GM12874 (cell line): ENCODE results near the gene ANKRD60.

ENCODE experiments used
- CTCF ChIP-seq: IDR thresholded peaks from 2 replicates; pipeline ENCODE4 v1.5.1; 2011; ENCODE audit warnings: low read depth, mild to moderate bottlenecking, control low read depth, low read length, moderate library complexity; ENCODE audit not compliant: insufficient read depth

The ANKRD60 gene

GRCh38 chr20:58236612-58237317 lies 8.3 kb upstream of the ANKRD60 start:
- peak; percentile 92 for TF ChIP-seq CTCF

- no peak for TF ChIP-seq CTCF
Observed at GRCh38 chr20:58235010-58235409, 6.6 kb upstream of the ANKRD60 start.

GRCh38 chr20:58233881-58234528 lies 5.6 kb upstream of the ANKRD60 start:
- TF ChIP-seq CTCF: peak; percentile 82

DNA sequence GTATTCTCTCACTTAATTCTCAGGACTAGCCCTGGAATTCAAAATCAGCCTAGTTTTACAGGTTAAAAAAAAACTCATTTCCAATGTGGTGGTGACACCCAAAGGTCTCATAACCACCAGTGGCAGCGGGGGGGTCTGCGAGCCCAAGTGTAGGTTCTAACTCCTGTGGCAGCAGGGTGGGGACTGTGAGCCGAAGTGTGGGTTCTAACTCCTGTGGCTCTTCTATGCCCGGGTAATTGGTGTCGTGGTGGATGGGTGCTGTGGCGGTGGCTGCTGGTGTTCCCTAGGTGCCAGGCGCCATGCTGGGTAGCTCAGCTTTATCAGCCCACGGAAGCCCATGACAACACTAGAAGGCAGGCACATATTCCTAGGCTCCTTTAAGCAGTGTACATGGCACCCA lies 4.9 kb upstream of the ANKRD60 start:
- no peak for TF ChIP-seq CTCF

DNA sequence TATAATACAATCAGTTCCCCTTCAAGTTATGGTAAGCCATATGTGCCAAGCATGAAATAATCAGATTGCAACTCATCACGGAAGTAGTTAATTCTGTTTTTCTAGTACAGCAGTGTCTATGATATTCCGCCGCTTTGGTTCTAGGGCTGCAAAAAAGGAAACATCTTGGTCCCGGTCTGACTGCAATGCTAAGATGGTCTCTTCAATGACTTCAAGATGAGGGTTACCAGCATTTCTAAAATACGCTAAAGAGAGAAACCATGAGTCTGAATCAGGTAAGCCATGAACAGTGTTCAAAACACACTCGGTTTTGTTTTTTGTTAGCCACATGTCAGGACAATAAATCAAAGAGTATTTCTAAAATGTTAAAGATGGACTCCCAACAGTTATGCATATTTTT lies 3.2 kb upstream of the ANKRD60 start:
- no peak for TF ChIP-seq CTCF

DNA sequence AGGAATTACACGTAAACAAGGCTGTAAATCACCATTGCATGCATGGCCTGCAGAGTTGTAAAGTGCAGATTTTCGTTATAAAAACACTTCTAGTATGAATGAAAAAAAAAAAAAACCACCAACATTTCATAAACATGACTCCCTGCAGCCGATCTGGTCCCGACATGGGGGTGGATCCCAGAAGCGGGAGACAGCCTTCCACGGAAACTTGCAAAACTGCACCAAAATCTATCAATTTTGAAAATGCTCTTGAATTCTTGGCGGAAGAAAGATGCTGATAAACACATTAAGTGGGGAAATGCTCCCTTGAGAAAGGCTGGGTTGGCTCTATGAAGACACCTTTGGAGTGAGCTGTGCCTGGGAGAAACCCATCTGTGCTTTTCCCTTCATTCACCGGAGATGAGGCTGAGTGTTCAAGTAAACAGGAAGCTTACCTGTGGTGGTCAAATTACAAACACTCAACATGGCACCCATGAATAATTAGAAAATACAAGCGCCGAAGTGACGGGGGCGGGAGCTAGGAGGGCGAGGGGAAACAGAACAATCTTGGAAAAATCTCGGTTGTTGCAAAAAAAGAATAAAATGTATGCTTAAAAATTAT lies 845 bp upstream of the ANKRD60 start:
- no peak for TF ChIP-seq CTCF

DNA sequence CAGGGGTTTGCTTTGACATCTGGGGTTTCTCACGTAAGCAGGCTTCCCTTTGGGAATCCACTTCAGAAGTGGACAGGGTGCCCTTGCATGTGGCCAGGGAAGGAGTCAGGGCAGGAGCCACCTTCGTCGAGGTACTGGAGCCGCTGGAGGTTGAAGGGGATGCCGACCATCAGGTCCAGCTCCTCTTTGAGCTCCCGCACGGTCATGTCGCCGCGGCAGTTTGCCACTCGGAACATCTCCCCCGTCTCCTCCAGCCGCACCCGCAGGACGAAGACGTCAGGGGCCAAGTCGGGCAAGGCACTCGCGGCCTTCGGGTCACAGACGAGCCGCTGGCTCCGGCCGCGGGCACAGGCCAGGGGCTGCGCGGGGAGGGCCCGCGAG lies 360 bp downstream of the ANKRD60 start:
- TF ChIP-seq CTCF: no peak
